ENCODE results near the gene ADORA2A.
A peak's percentile ranks its signal among the peaks of the same experiment; 100 is the strongest.

ADORA2A gene

DNA sequence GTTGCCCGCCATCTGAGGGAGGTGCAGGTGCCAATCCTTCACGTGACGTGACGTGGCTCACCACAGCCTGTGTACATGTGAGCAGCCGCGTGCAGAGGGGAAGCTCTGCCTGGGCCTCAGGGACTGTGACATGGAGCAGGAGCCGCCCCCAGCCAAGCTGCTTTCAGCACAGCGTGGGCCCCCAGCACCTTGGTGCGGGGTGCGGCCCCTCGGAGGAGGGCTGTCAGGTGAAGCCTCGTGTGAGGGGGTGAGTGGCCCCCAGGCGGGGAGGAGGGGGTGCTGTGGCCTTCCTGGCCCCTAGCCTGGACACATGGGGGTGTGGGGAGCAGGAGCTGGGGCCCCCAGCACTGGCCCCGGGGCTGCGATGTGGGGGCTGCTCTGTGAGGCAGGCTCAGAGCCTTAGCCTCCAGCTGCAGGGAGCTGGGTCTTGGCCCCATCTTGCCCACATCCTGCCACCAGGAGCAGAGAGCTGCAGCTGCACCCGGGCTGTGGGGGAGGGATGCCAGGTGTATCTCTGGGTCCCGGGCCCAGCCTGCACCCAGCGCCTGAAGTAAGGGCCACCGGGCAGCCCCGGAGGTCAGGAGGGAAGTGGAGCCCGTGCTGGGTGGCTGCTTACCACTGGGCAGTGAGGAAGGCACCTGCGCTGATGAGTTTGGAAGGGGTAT is at the start of gene ADORA2A:
Gene ADORA2A (plus strand): TSS at position 100 of the 665 bp plus-strand sequence. CDS start 5,806 bp downstream, outside the sequence.
- peak; percentile 91 for DNase-seq

GRCh38 chr22:24379536-24379935 is 47.9 kb upstream of the ADORA2A start:
- DNase-seq = peak; percentile 6

DNA sequence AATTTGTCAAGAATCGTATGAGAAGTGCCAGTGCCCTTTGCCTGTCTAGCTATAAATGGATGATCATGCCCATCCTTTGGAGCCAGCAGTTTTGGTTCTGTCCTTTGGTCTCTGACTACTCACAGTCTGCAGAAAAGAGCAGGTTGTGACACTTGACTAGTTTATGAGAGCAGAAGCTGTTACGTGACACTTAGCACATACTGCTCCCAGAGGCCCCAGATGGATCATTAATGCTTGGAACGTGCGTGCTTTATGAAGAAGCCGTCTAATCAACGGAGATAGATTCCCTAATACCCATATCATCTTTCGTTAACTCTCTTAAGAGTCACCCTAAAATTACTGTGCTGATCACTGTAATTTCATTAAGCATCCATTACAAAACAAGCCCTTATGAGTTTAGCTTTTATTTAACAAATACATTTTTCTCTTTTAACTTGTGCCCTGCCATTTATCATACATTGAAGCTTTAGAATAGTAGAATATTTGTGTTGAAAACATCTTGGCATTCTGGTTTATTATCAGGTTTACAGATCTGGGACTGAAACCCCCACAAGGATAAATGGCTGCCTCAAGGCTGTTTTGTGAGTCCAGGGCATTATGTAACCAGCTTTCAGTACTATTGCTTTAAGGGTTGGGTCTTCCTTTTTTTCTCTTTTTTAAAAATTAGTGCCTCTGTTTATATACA is 47.0 kb upstream of the ADORA2A start:
- DNase-seq = no peak

GRCh38 chr22:24380905-24381230 is 46.5 kb upstream of the ADORA2A start:
- no peak for DNase-seq

DNA sequence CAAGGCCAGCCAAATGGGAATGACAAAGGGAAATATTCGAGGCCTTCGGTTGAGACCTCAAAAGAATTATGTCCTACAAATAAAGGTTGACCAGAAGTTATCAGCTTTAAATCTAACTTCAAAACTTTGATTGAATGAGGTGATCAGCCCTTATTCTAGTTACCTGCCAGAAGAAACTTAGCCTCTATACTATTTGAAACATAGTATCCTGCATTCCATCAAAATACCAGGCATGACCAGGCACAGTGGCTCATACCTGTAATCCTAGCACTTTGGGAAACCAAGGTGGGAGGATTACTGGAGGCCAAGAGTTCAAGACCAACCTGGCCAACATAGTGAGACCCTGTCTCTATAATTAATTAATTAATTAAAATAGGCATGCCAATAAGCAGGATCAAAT is 44.3 kb upstream of the ADORA2A start:
- DNase-seq = no peak

GRCh38 chr22:24384131-24384530 is 43.3 kb upstream of the ADORA2A start:
- DNase-seq = no peak

GRCh38 chr22:24386937-24387471 is 40.4 kb upstream of the ADORA2A start:
- no peak for DNase-seq

DNA sequence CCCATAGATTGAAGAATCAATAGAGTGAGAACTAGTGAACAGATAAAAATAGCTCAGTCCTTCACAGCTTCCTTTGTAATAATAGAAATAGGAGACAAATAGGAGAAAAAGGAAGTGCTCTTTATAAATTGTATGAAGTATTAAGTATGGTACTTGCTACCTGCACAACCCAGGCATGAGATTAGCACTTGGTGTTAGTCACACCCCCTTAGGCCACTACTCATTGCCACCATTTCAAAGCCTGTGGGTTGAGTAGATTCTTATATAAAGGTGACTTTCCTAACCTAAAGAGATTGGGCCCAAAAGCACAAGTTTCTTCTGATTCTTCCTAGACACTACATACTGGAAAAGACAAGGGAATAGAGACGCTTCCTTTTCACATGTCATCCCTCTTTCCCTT is 37.7 kb upstream of the ADORA2A start:
- no peak for DNase-seq

- DNase-seq = no peak
Measured at GRCh38 chr22:24390156-24390555, 37.2 kb upstream of the ADORA2A start.

GRCh38 chr22:24390576-24390975 is 36.8 kb upstream of the ADORA2A start:
- DNase-seq = no peak

DNA sequence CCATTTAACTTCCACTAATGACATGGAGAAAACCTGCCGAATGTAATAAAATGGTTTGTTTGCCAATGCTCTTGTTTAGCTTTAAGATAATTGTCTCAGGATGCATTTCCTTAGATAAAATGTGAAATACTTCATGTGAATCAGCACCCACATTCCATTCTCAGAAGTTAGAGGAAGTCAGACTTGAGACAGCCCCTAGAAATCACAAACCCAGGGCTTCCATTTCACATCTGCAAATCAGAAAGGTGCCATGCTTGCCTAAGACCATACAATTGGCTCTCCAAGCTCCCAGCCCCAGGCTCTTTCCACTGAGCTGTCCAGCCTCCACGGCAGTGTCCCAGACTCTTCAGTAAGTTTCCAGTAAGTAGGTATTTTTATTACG is 35.6 kb upstream of the ADORA2A start:
- DNase-seq = no peak

GRCh38 chr22:24392218-24392931 is 35.0 kb upstream of the ADORA2A start:
- no peak for DNase-seq

- no peak for DNase-seq
Measured at GRCh38 chr22:24393012-24393559, 34.3 kb upstream of the ADORA2A start.

DNA sequence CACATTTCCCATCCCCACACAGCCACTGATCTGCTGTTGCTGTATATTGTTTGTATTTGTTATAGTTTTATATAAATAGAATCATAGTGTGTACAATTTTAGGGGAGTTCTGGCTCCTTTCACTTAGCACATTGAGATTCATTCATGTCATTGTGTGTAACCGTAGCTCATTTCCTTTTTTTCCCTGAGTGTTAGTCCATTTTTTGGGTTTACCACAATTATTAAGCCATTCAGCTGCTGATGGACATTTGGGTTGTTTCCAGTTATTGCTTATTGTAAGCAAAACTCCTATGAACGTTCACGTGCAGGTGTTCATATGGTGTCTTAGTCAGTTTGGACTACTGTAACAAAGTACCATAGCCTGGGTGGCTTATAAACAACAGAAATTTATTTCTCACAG is 33.6 kb upstream of the ADORA2A start:
- no peak for DNase-seq

GRCh38 chr22:24394254-24394653 is 33.1 kb upstream of the ADORA2A start:
- DNase-seq = no peak

- no peak for DNase-seq
Measured at GRCh38 chr22:24398409-24398808, 29.0 kb upstream of the ADORA2A start.

DNA sequence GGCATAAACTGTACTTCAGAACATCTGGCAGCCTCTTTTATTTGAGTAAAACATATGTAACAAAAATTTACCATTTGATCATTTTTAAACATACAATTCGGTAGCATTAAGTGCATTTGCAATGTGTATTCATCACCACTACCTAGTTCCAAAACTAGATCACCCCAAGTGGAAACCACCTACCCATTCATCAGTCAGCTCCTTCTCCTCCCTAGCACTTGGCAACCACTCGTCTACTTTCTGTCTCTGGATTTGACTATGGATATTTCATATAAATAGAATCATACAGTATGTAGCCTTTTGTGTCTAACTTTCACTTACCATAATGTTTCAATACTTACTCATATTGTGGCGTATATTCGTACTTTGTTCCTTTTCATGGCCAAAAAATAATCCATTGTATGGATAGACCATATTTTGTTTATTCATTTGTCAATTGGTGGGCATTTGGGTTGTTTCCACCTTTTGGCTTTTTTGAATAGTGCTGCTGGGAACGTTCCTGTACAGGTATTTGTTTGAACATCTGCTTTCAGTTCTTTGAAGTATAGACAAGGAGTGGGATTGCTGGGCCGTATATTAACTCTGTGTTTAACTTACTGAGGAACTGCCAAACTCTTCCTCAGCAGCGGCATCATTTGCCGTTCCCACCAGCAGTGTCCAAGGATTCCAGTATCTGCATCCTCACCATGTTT is 27.2 kb upstream of the ADORA2A start:
- DNase-seq = no peak

DNA sequence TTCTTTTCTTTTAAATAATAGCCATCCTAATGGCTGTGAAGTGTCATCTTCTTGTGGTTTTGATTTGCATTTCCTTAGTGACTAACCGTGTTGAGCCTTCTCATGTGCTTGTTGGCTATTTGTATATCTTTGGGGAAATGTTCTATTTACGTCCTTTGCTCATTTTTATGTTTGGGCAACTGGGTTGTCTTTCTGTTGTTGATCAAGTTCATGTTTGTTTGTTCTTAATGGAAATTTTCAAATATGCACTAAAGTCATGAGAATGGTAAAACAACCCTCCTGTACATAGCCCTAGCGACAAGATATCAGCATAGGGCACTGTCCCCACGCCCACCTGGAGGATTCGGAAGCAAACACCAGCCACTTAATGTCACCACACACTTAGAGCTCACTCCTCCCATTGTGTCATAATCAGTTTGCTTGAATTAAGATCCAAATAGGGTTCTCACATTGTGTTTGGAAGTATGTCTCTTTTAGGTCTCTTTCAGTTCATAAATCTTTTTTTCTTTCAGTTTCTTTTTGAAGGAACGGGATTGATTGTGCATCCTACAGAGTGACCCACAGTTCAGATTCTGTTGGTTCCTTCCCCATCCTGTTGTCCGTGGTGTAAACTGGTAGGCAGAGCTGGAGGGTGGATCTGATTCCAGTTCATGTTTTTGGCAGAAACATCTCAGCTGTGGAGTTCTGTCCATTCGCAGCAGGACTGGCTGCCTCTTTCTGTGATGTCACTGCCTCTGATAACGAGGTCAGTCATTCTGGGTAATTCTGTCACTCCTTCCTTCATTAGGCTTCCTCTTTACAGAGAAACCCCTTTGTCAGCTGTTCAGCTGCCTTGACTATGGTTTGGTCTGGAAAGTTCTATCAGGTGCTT is 26.4 kb upstream of the ADORA2A start:
- DNase-seq = no peak

DNA sequence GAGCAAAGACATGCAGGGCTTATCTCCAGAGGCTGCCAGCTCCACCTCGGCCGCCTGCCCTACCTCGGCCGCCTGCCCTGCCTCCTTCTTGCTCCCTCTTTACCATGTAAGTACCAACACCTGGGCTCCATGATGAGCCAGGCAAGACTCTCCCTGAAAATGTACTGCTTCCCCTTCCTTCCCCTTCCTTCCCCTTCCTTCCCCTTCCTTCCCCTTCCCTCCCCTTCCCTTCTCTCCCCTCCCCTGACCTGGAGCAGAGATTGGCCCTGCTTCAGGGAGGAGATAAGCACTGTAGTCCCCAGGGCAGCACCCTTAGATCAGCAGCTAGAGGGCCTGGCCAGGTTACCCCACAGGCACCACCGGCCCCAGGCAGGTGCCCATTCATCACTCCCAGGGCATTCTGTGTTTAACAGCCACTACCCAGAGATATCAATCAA is 25.4 kb upstream of the ADORA2A start:
- no peak for DNase-seq

- DNase-seq = no peak
Measured at GRCh38 chr22:24402460-24403192, 24.8 kb upstream of the ADORA2A start.

- no peak for DNase-seq
Measured at GRCh38 chr22:24403346-24403745, 24.1 kb upstream of the ADORA2A start.
